ENCODE measurements around the gene DHX35.

DHX35 gene

GRCh38 chr20:39032997-39033396 is 70.9 kb downstream of the DHX35 start:
- DNase-seq = no peak

DNA sequence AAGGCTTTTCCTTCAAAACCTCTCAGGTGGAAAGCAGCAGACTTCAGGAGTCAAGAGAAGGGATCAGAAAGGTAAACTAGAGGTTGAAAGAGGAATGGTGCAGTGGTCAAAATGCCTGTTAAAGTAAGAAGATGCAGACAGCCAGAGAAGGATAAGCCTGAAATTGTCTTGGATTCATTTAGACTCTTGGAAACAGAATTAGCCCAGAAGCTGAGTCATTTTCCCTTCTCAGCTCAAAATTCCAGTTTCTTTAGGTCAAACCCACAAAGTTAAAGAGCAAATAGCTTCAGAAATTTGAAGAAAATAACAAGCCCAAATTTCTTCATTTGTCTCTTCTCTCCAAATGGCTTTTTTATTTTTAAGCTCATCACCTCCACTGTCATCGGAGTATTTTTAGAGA is 73.9 kb downstream of the DHX35 start:
- no peak for DNase-seq

- DNase-seq = no peak
Observed at GRCh38 chr20:39036851-39037250, 74.7 kb downstream of the DHX35 start.

DNA sequence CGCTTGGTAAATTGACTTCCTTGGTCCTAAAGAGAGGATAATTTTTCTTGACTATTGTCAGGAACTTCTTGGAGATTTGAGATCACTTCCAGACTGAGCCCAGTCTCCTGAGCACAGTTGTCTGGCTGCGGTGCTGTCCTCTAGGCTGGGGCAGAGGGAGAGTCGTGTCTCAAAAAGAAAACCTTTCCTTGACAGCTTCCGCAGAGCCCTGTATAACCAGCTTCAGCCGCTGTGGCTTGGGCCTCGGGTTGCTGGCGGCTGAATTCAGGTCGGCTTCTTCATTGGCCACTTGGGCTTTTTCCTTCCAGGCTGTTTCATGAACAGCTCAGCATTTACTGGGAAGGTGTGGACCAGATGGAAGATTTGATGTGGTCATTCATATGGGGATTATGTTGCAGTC is 75.9 kb downstream of the DHX35 start:
- no peak for DNase-seq

GRCh38 chr20:39038495-39038894 is 76.4 kb downstream of the DHX35 start:
- DNase-seq = no peak

DNA sequence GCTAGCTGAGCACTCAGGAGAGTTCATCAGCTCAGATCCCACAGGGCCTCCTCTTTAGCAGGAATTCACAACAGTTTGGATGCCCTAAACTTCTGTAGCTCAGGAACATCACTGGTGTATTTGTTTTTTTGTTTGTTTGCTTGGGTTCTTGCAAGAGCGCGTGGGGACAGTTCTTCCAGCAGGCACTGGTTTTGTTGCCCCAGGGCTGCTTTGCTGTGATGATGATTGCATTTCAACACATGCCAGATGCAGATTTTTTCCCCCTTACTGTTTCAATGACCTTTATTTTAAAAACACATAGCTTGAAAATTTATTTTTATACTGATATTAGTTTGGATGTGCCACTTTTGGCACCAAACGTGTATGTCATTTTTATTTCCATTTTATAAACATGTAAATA is 77.1 kb downstream of the DHX35 start:
- no peak for DNase-seq

DNA sequence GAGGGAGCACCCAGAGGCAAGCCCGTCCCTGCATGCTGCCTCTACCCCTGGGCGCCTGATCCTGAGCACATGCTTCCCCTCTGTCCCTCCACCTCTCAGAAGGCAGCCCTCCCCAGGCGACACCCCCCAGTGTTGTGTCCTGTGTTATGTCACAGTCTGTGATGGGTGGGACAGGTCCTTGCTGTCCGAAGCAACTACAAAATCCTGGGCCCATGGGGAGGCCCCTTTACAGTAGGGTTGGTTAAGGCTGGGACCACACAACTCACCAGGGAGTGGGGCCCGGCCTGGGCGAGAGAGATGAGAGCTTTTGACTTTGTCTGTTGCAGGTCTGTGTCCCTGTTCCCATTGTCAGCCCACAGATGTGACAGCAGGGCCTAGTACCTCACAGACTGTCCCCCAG is 78.0 kb downstream of the DHX35 start:
- no peak for DNase-seq

DNA sequence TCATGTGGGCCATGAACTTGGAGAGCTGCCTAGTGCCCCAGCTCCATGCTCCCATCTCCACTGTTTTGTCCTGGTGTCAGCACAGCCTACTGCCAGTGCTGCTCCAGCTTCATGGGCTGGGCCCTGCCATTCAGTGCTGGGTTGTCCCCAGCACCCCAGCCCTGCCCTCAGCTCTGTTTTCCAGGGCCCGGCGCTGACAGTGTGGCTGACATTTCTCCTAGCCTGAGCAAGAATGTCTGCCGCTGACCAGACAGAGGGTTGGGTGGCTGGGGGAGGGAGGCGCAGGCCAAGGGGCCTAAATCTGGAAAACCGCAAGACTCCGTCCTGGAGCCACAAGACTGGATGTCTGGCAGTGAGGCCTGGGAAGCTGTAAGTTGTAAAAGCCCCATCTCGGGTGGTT is 78.9 kb downstream of the DHX35 start:
- DNase-seq = no peak

DNA sequence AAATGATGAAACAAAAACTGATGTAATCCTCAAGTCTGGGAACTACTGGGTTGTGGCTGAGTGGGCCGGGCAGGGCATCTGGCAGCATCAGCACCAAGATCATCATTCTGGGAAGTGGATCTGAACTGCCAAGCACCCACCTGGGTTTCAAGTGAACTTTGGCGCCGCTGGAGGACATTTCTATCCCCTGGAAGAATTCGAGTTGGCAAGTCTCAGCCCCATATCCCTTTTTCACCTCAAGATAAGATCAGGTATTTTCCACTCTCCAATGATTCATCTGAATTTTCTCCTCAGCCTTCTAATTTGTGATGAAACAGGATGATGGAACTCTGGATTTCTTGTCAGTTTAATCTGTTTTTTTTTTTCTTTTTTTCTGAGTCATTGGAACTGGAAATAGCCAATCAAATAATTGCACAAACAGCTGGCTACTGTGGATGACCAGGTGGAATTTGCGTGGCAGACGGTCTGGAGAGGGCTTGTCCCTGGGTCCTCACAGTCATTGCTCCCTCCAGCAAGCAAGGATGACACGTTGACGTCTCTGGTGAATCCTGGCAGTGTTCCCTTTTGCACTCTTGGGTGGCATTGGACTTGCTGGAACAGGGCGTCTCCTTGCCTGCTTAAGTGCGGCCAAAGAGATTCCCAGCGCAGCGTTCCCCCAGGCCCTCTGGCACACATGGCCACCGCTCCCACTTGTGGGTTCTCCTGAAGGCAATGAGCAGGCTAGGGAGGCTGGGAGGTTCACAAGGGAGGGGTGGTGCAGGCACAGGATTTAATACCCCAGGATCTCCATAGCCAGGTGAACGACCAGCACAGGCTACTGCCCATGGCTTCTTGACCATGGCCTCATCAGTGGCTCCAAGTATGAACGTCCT is 80.4 kb downstream of the DHX35 start:
- no peak for DNase-seq

- DNase-seq = no peak
Observed at GRCh38 chr20:39044501-39044900, 82.4 kb downstream of the DHX35 start.

DNA sequence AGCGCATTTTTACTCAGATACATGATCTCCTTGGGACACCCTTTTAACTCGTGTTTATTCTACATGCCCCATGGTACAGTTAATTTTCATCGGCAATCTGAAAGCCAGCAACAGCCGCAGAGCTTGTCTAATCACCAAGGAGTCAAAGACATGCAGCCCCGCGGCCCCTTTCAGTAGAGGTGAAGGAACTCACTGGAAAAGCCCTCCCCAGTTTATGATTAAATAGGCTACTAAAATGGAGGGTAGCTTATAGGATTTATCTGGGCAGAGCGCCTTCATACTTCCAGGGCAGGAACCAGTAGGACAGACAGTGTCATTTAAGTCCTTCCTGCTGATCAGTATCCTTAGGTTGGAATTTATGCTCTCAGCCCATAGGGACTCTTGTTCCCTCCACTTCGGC is 83.5 kb downstream of the DHX35 start:
- DNase-seq = no peak

- no peak for DNase-seq
Observed at GRCh38 chr20:39047417-39047985, 85.4 kb downstream of the DHX35 start.

DNA sequence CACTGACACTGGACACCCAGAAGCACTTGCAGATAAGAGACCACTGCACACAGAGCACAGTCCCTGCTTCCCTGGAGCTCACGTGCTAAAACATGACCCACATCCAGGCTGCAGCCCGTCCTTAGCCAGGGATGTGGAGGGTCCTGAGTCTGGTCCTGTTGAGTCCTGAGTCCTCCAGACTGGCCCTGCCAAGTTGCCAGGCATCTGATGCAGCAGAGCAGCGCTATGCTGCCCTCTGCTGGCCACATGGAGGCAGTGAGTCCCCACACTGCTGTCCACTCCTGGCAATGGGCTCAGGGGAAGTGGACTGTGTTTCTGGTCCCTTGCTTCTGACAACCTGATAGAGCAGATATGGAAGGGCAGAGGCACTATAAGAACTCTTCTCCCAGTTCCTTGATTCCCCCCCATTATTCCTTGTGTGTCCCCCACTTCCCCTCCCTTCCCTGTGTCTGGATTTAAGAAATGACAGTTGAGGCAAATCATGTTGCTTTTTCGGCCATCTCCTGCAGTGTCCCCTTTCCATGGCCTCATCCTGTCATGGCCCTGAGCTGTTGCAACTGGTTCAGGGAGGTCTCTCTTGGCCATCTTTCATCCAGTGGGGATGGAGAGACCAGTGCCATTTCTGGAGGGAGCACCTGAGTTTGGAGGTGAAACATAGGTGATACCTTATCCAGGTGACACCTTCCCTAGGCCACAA is 86.0 kb downstream of the DHX35 start:
- peak; percentile 37 to 46 for DNase-seq

GRCh38 chr20:39049148-39049547 is 87.0 kb downstream of the DHX35 start:
- DNase-seq = no peak

GRCh38 chr20:39049684-39050554 is 87.8 kb downstream of the DHX35 start:
- peak; percentile 60 to 74 for DNase-seq

- no peak for DNase-seq
Observed at GRCh38 chr20:39050555-39050902, 88.4 kb downstream of the DHX35 start.

GRCh38 chr20:39052676-39053075 is 90.5 kb downstream of the DHX35 start:
- DNase-seq = no peak

DNA sequence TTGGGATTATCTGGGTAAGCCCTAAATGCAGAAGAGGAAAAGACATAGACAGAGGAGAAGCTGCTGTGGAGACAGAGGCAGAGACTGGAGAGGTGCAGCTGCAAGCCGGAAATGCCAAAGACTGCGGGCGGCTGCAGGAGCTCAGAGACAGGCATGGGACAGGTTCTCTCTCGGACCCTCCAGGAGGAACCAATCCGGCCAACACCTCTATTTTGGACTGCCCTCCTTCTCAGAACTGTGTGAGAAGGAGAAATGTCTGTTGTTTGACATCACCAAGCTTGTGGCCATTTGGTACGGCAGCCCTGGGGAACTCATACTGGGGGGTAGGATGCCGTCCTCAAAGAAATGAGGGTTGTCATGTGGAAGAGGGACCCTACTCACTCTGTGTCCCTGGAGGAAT is 95.0 kb downstream of the DHX35 start:
- DNase-seq = no peak

DNA sequence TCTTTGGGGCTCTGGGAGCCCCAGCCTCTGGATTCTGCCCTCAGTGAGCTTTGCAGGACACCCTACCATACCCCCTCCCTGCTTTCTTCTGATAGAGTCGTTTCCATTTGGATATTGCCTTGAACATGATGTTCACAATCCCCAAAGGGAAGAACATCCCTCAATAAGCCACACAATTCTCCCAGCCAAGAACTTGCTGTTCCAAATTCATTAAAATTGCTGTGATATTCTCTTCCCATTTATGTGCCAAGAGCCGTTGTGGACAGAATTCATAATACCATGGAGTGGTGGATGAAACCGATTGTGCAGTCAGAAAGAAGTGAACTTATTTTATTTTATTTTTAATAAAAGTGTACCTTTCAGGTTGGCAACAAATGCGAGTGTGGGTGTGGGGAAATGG is 95.8 kb downstream of the DHX35 start:
- no peak for DNase-seq

GRCh38 chr20:39059036-39059435 is 96.9 kb downstream of the DHX35 start:
- no peak for DNase-seq

GRCh38 chr20:39066471-39067242 is 104.5 kb downstream of the DHX35 start:
- DNase-seq = peak in 1 of 2 experiments; percentile 7

DNA sequence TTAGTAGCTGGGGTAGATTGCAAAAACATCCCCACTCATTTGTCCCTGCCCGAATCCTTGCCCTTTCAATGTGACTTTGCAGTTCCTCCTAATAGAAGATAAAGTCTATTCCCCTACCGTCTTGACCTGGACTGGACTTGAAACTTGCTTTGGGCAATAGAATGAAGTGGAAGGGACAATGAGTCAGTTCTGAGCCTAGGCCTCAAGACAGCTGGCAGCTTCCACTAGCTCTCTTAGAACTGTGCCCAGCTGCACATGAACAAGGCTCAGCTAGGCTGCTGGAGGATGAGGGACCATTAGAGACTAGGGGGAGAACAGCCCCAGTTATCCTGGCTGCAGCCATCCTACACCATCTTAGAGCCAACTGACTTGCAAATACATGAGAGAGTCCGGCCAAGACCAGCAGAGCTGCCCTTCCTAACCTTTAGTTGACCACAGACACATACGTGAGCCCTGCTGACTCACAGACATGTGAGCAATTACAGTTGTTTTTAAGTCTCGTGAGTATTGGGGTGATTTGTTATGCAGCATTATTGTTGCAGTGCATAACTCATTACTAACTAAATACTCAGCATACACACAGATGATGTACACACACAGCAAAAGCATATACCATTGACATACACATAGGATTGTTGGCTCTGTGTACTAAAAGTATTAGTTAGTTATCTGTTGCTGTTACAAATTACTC is 105.5 kb downstream of the DHX35 start:
- no peak for DNase-seq
